ENCODE results near the gene PDE4B. TPM values are rescaled to one million over a fixed set of nuclear protein-coding genes. Genes with fewer than 3 reads are reported as not detected.

The PDE4B gene
- total RNA-seq, 4 donors from 2014 or later: 5.2 to 16.6 (median 9.6) TPM

GRCh38 chr1:65939191-65939590, 146.5 kb downstream of the PDE4B start:
- no peaks in the 10 kb centered on the region for H3K27me3 ChIP-seq
- no peaks in the 10 kb centered on the region for H3K36me3 ChIP-seq
- no peaks in the 10 kb centered on the region for H3K4me1 ChIP-seq
- H3K4me3 ChIP-seq: no peak overlapping the region
- DNase-seq (ENCODE audit: low spot score in 2 of 2): no peak
- H3K27ac ChIP-seq: no peak overlapping the region
- TF ChIP-seq CTCF (IDR thresholded peaks at IDR 0.05): no peak
- TF ChIP-seq POLR2A (IDR thresholded peaks at IDR 0.05): no peak
- TF ChIP-seq EP300 (IDR thresholded peaks at IDR 0.05): no peak
- H3K9me3 ChIP-seq: no peaks in the 10 kb centered on the region

GRCh38 chr1:65939636-65940035, 146.9 kb downstream of the PDE4B start:
- H3K9me3 ChIP-seq: no peaks in the 10 kb centered on the region
- H3K36me3 ChIP-seq: no peaks in the 10 kb centered on the region
- H3K27ac ChIP-seq: no peak overlapping the region
- TF ChIP-seq POLR2A (IDR thresholded peaks at IDR 0.05) (no peak), EP300 (IDR thresholded peaks at IDR 0.05) (no peak)
- no peaks in the 10 kb centered on the region for H3K4me1 ChIP-seq
- no peaks in the 10 kb centered on the region for H3K27me3 ChIP-seq
- H3K4me3 ChIP-seq: no peak overlapping the region
- DNase-seq (ENCODE audit: low spot score in 2 of 2): no peak
- 56 to 60% methylated on average over 2 of the region's 2 CpGs for WGBS, 2 donors

GRCh38 chr1:65940126-65940525, 147.4 kb downstream of the PDE4B start:
- DNase-seq (ENCODE audit: low spot score in 2 of 2): no peak
- Histone ChIP-seq H3K9me3 (no peaks in the 10 kb centered on the region), H3K4me3 (no peak overlapping the region), H3K36me3 (no peaks in the 10 kb centered on the region), H3K4me1 (no peaks in the 10 kb centered on the region), H3K27me3 (no peaks in the 10 kb centered on the region), H3K27ac (no peak overlapping the region)
- WGBS, 2 donors: 69 to 70% methylated on average over 4 of the region's 4 CpGs
- TF ChIP-seq POLR2A (IDR thresholded peaks at IDR 0.05) (no peak), EP300 (IDR thresholded peaks at IDR 0.05) (no peak), CTCF (IDR thresholded peaks at IDR 0.05) (no peak)

- no peak overlapping the region for H3K4me3 ChIP-seq
- no peaks in the 10 kb centered on the region for H3K36me3 ChIP-seq
- no peak for TF ChIP-seq EP300 (IDR thresholded peaks at IDR 0.05)
- no peak for TF ChIP-seq POLR2A (IDR thresholded peaks at IDR 0.05)
- TF ChIP-seq CTCF (IDR thresholded peaks at IDR 0.05): no peak
- WGBS, 2 donors: 36 to 42% methylated on average over 1 of the region's 1 CpG
- H3K9me3 ChIP-seq: no peaks in the 10 kb centered on the region
- H3K4me1 ChIP-seq: no peaks in the 10 kb centered on the region
- no peak for DNase-seq (ENCODE audit: low spot score in 2 of 2)
- H3K27me3 ChIP-seq: no peaks in the 10 kb centered on the region
- no peak overlapping the region for H3K27ac ChIP-seq
Observed at GRCh38 chr1:65942476-65942875, 149.8 kb downstream of the PDE4B start.

- no peaks in the 10 kb centered on the region for H3K9me3 ChIP-seq
- no peak for DNase-seq (ENCODE audit: low spot score in 2 of 2)
Observed at GRCh38 chr1:65946376-65946775, 153.7 kb downstream of the PDE4B start.

More at GRCh38 chr1:65946376-65946775, 153.7 kb downstream of the PDE4B start:
- no peaks in the 10 kb centered on the region for H3K27me3 ChIP-seq
- no peaks in the 10 kb centered on the region for H3K36me3 ChIP-seq
- TF ChIP-seq POLR2A (IDR thresholded peaks at IDR 0.05): no peak
- TF ChIP-seq CTCF (IDR thresholded peaks at IDR 0.05): no peak
- no peak for TF ChIP-seq EP300 (IDR thresholded peaks at IDR 0.05)
- no peaks in the 10 kb centered on the region for H3K4me1 ChIP-seq
- 50 to 74% methylated on average over 1 of the region's 1 CpG for WGBS, 2 donors
- H3K4me3 ChIP-seq: no peak overlapping the region
- no peak overlapping the region for H3K27ac ChIP-seq
